H54 (cell line): ENCODE measurements around the gene PBXIP1.
"Not testable (repeated sequence)": the region's sequence is repeated elsewhere in the genome, so short reads cannot be mapped to it uniquely, and the experiment has no call there.

ENCODE experiments used
- DNase-seq: peaks from one replicate; pipeline ENCODE4 v3.0.0; 2011; ENCODE audit warnings: low spot score, mixed read lengths; ENCODE audit not compliant: insufficient read length
- FAIRE-seq: peaks from 3 replicates; lab custom pipeline; 2011; peaks lifted over from hg19 to GRCh38; lab: Jason Lieb, UNC
- POLR2A ChIP-seq: IDR thresholded peaks from 2 replicates; pipeline ENCODE4 v1.6.1; 2011; ENCODE audit warnings: low read depth, mild to moderate bottlenecking, low read length

Gene PBXIP1

GRCh38 chr1:154999571-155000410 lies 43.9 kb upstream of the PBXIP1 start:
- DNase-seq (no peak), FAIRE-seq (no peak)
- no peak for TF ChIP-seq POLR2A

- FAIRE-seq, result no peak
- no peak for TF ChIP-seq POLR2A
- DNase-seq, result no peak
Observed at GRCh38 chr1:154998818-154999570, 43.1 kb upstream of the PBXIP1 start.

- no peak for FAIRE-seq
- no peak for TF ChIP-seq POLR2A
- DNase-seq, result no peak
Observed at GRCh38 chr1:154998201-154998780, 42.4 kb upstream of the PBXIP1 start.

- DNase-seq, result no peak
- no peak for FAIRE-seq
- no peak for TF ChIP-seq POLR2A
Observed at GRCh38 chr1:154996966-154997701, 41.2 kb upstream of the PBXIP1 start.

DNA sequence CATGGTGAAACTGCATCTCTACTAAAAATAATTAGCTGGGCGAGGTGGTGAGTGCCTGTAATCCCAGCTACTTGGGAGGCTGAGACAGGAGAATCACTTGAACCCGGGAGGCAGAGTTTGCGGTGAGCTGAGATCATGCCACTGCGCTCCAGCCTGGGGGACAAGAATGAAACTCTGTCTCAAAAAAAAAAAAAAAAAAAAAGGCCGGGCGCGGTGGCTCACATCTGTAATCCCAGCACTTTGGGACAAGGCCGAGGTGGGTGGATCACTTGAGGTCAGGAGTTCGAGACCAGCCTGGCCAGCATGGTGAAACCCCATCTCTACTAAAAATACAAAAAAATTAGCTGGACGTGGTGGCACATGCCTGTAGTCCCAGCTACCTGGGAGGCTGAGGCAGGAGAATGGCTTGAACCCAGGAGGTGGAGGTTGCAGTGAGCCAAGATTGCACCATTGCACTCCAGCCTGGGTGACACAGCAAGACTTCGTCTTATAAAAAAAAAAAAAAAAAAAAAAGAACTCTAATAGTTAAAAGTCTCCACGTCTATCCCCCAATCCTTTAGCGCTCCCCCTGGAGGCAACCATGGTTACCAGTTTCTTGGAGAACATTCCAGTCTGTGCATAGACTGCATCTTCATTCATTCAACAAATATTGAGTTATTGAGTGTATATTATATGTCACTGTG lies 39.5 kb upstream of the PBXIP1 start:
- not testable (repeated sequence) for FAIRE-seq, DNase-seq

DNA sequence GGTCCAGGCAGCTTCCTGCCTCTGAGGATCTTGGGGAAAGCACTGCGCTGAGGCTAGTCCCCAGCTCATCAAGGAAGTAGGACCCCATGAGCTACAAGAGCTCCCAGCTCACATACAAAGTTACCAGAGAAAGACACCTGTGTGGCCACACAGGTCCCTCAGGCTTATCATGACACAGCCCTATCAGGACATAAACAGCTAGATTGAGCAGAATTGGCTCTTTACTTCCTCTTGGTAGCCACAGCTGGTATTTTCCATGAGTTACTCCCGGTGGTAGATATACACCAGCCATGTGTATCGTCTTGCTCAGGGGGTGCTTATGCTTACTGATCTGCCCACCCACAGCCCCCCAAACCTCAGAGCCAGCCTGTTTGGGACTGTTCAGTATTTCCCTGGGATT lies 38.7 kb upstream of the PBXIP1 start:
- DNase-seq (no peak), FAIRE-seq (no peak)
- TF ChIP-seq POLR2A, result no peak

DNA sequence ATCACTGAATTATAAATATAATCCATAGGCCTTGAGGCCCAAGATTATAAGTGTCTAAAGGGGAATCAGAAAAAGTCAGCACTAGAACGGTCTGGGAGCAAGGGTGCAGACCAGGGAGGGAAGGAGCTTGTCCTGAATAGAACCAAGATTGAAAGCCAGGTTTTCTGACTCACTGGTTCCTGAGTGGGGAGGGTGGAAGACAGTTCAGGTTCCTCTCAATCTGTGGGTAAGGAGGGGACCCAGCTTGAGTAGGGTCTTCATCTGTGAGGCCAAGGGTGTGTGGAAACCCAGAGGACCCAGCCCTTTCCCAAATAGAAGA lies 38.3 kb upstream of the PBXIP1 start:
- FAIRE-seq, result no peak
- no peak for DNase-seq
- no peak for TF ChIP-seq POLR2A

DNA sequence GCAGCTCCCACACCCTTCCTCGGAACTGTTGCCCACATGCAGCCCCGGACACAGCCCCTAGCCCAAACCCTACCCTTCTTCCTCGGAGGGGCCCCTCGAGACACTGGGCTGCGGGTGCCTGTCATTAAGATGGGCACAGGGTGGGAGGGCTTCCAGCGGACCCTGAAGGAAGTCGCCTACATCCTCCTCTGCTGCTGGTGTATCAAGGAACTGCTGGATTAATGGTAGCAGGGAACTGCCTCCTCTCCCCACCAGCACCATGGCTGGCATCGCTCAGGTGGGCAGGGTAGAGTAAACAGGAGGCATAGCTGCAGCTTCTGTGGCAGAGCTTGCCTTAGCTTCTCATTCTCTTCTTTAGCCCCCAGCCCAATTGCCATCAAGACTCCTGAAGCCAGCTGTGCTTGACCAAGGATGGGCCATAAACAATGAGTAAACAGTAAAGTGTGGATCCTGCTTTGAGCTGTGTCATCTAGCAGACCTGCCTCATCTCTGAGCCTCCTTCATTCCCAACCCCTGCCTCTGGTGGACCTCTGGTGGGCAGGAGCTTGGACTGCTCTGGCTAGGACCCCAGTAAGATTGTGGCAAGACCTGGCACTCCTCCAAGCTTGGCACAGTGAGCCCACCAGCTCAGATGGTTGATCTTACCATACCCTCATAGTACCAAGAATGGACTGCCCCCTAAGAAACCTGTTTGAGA lies 37.8 kb upstream of the PBXIP1 start, which contains the start of gene LENEP:
Gene LENEP, plus strand, starts transcription at position 15 of the 697 bp plus-strand sequence. Its CDS starts 22 bp downstream, at position 37.
- FAIRE-seq (no peak), DNase-seq (no peak)
- TF ChIP-seq POLR2A, result no peak

GRCh38 chr1:154992721-154993571 lies 37.0 kb upstream of the PBXIP1 start:
- no peak for DNase-seq
- TF ChIP-seq POLR2A, result no peak
- FAIRE-seq, result no peak

DNA sequence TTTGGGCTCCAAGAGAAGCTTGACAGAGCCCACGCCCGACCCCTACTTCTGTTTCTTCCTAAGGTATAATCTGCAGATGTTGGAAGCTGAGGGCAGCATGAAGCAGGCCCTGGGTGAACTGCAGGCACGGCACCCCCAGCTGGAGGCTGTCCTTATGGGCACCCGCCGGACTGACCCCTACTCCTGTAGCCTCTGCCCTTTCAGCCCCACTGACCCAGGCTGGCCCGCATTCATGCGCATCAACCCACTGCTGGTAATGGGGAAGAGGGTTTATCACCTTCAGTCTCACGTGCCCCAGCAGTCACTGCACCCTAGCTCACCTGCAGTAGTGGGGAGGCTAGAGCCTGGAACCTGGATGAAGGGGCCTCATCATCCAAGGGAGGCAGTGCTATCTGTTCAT lies 34.4 kb upstream of the PBXIP1 start:
- no peak for DNase-seq
- no peak for TF ChIP-seq POLR2A
- no peak for FAIRE-seq

GRCh38 chr1:154989195-154989860 lies 33.4 kb upstream of the PBXIP1 start:
- TF ChIP-seq POLR2A, result no peak
- FAIRE-seq, result no peak

More at GRCh38 chr1:154989195-154989860, 33.4 kb upstream of the PBXIP1 start:
- no peak for DNase-seq
